Gastrocnemius medialis (tissue), 4 donors: ENCODE data around the gene MLLT11. TPM values are rescaled to one million over a fixed set of nuclear protein-coding genes. Genes with fewer than 3 reads are reported as not detected.
"Not testable (repeated sequence)": the region's sequence is repeated elsewhere in the genome, so short reads cannot be mapped to it uniquely, and the experiment has no call there.

ENCODE experiments used
- ATAC-seq, 2 donors: fragments of 150-250 bp; one replicate each; pipeline ENCODE4 v1.9.1; 2016
- DNase-seq, 2 donors: peaks; one replicate each; pipeline ENCODE4 v3.0.0-alpha.2; 2019
- H3K27ac ChIP-seq, 4 donors: fragments of 200-600 bp; sonication (generic); 1 replicate in 1 of 4; 2 replicates in 3 of 4; pipeline ENCODE4 v1.5.1; 2016 to 2018; ENCODE audit warnings: mild to moderate bottlenecking in 2 of 4, moderate library complexity in 1 of 4
- H3K27me3 ChIP-seq, 3 donors: fragments of 200-600 bp; sonication (generic) in 2 of 3; 1 replicate in 1 of 3; 2 replicates in 2 of 3; pipeline versions ENCODE4 v1.5.1 to v1.6.0; 2016 to 2019; ENCODE audit warnings: mild to moderate bottlenecking in 1 of 3, moderate library complexity in 1 of 3
- H3K36me3 ChIP-seq, 2 donors: fragments of 200-600 bp; sonication (generic) in 1 of 2; one replicate each; pipeline ENCODE4 v1.5.1; 2017 to 2018
- H3K4me1 ChIP-seq, 2 donors: fragments of 200-600 bp; sonication (generic) in 1 of 2; one replicate each; pipeline ENCODE4 v1.5.1; 2016 to 2017; ENCODE audit warnings: mild to moderate bottlenecking in 2 of 2
- H3K4me3 ChIP-seq, 4 donors: fragments of 200-600 bp; sonication (generic) in 3 of 4; 1 replicate in 1 of 4; 2 replicates in 3 of 4; pipeline ENCODE4 v1.5.1; 2016 to 2019; ENCODE audit warnings: mild to moderate bottlenecking in 2 of 4
- H3K9me3 ChIP-seq, 3 donors: fragments of 200-600 bp; sonication (generic) in 2 of 3; 1 replicate in 1 of 3; 2 replicates in 2 of 3; pipeline ENCODE4 v1.5.1; 2016 to 2019
- CTCF ChIP-seq, 5 experiments: fragments of 450-650 bp in 3 of 5; fragments of 200-600 bp in 2 of 5; sonication (generic) in 2 of 5; IDR thresholded peaks in 4 of 5; conservative IDR thresholded peaks in 1 of 5; 1 replicate in 4 of 5; 2 replicates in 1 of 5; pipeline ENCODE4 v1.5.1; 2016 to 2019; ENCODE audit warnings: antibody characterized with exemption in 5 of 5, mild to moderate bottlenecking in 3 of 5, moderate library complexity in 3 of 5
- POLR2A ChIP-seq, 2 donors: fragments of 450-650 bp; IDR thresholded peaks; one replicate each; pipeline ENCODE4 v1.6.1; 2017; ENCODE audit warnings: antibody characterized with exemption in 2 of 2, mild to moderate bottlenecking in 2 of 2, moderate library complexity in 2 of 2
- in situ Hi-C, 4 donors: fragments of 200-750 bp; cut with MboI; loops; one replicate each; pipeline versions ENCODE4 v1.15.0 to v1.8.0; 2017; ENCODE audit warnings: low sequenced_read_pairs in 4 of 4
- intact Hi-C: fragments of 100-400 bp; cut with DNase I; formaldehyde crosslinking; loops from one replicate; pipeline ENCODE4 v1.15.1; 2023; ENCODE audit warnings: low total_unique reads
- total RNA-seq, 4 donors: library from RNA; depleted of rRNA; stranded (reverse); fragments of >200 nt; gene quantifications; one replicate each; pipeline versions ENCODE4 v1.1.0 to v1.2.3, GENCODE V29; 2016

The MLLT11 gene
- total RNA-seq, 4 donors from 2014 or later = 1.5 to 9.2 (median 5.4) TPM

- peak; percentile 91 for ATAC-seq
- Histone ChIP-seq H3K4me1 (peaks cover 9 to 19% of the 10 kb centered on the region in 2 donors), H3K36me3 (peaks cover 0 to 4% of the 10 kb centered on the region in 2 donors), H3K27me3 (no peaks in the 10 kb centered on the region), H3K4me3 (peak within 1 kb of the TSS; percentile 85 to 96 (median 92)), H3K27ac (peak within 1 kb of the TSS; percentile 94 to 99 (median 98)), H3K9me3 (no peaks in the 10 kb centered on the region)
- intact Hi-C loops (loop anchor here (2.0 kb wide), 4 partner anchors 46 to 94 kb away; partner anchors contain the start of genes LYSMD1, SEMA6C and TNFAIP8L2), in situ Hi-C loops (no loop called here)
- TF ChIP-seq POLR2A (IDR thresholded peaks at IDR 0.05) (peak; percentile 43 to 50), CTCF (IDR thresholded peaks at IDR 0.05 in 4 of 5, conservative IDR thresholded peaks at IDR 0.05 in 1 of 5) (peak; percentile 57 to 94 (median 90))
- peak; percentile 88 to 94 for DNase-seq
Observed at GRCh38 chr1:151070474-151071276, 10.5 kb downstream of the MLLT11 start, which contains the start of gene GABPB2. Gene GABPB2 (plus strand): TSS chr1:151070761. CDS start chr1:151088190, 17,429 bp downstream.

- Histone ChIP-seq H3K27me3 (no peaks in the 10 kb centered on the region), H3K9me3 (no peaks in the 10 kb centered on the region), H3K27ac (peak overlapping the region; percentile 94 to 99 (median 98)), H3K4me3 (no peak overlapping the region), H3K4me1 (peaks cover 9 to 19% of the 10 kb centered on the region in 2 donors), H3K36me3 (peaks cover 0 to 4% of the 10 kb centered on the region in 2 donors)
- ATAC-seq = no peak
- in situ Hi-C loops (no loop called here), intact Hi-C loops (no loop called here)
- TF ChIP-seq CTCF (IDR thresholded peaks at IDR 0.05 in 4 of 5, conservative IDR thresholded peaks at IDR 0.05 in 1 of 5) (no peak), POLR2A (IDR thresholded peaks at IDR 0.05) (no peak)
- no peak for DNase-seq
Observed at GRCh38 chr1:151072224-151072623, 12.0 kb downstream of the MLLT11 start.

GRCh38 chr1:151085953-151086559, 25.9 kb downstream of the MLLT11 start:
- no peaks in the 10 kb centered on the region for H3K4me1 ChIP-seq
- ATAC-seq = no peak
- H3K27me3 ChIP-seq = no peaks in the 10 kb centered on the region
- H3K9me3 ChIP-seq = no peaks in the 10 kb centered on the region
- H3K27ac ChIP-seq = no peak overlapping the region
- TF ChIP-seq POLR2A (IDR thresholded peaks at IDR 0.05) = no peak
- TF ChIP-seq CTCF (IDR thresholded peaks at IDR 0.05 in 4 of 5, conservative IDR thresholded peaks at IDR 0.05 in 1 of 5) = no peak
- in situ Hi-C loops = no loop called here
- intact Hi-C loops = no loop called here
- no peaks in the 10 kb centered on the region for H3K36me3 ChIP-seq
- no peak for DNase-seq
- H3K4me3 ChIP-seq = no peak overlapping the region

- H3K9me3 ChIP-seq, H3K4me3 ChIP-seq, H3K36me3 ChIP-seq, H3K27me3 ChIP-seq, H3K27ac ChIP-seq, H3K4me1 ChIP-seq: not testable (repeated sequence)
- in situ Hi-C loops = loop anchor here in 3 of 4 donors (5.0 kb wide), 2 partner anchors 55 to 60 kb away; partner anchors contain the start of gene TNFAIP8L2 (in 2 of the 3)
- ATAC-seq (peak in 1 of 2 donors; percentile 30), DNase-seq (peak in 1 of 2 donors; percentile 14)
- intact Hi-C loops = loop anchor here (2.0 to 10.0 kb wide), 2 partner anchors 73 to 137 kb away; no protein-coding TSS in a partner anchor
Observed at GRCh38 chr1:151097426-151097825, 37.2 kb downstream of the MLLT11 start.

GRCh38 chr1:151098126-151098525, 37.9 kb downstream of the MLLT11 start:
- H3K9me3 ChIP-seq = no peaks in the 10 kb centered on the region
- TF ChIP-seq POLR2A (IDR thresholded peaks at IDR 0.05) = no peak
- TF ChIP-seq CTCF (IDR thresholded peaks at IDR 0.05 in 4 of 5, conservative IDR thresholded peaks at IDR 0.05 in 1 of 5) = no peak
- H3K4me3 ChIP-seq = no peak overlapping the region
- H3K27ac ChIP-seq = no peak overlapping the region
- DNase-seq = no peak
- no peaks in the 10 kb centered on the region for H3K4me1 ChIP-seq
- ATAC-seq = no peak
- intact Hi-C loops = loop anchor here (10.0 kb wide), 1 partner anchor 137 kb away; no protein-coding TSS in a partner anchor
- in situ Hi-C loops = loop anchor here in 3 of 4 donors (5.0 kb wide), 2 partner anchors 54 to 59 kb away; partner anchors contain the start of gene TNFAIP8L2 (in 2 of the 3)
- no peaks in the 10 kb centered on the region for H3K27me3 ChIP-seq
- H3K36me3 ChIP-seq = no peaks in the 10 kb centered on the region
